Cardiac muscle cell (in vitro differentiated cells and primary cell): ENCODE results near the gene TRAF1. TPM values are rescaled to one million over a fixed set of nuclear protein-coding genes. Genes with fewer than 3 reads are reported as not detected.

Source experiments
- DNase-seq, 2 donors: peaks; one replicate each; pipeline versions ENCODE4 v3.0.0 to v3.0.0-alpha.2; 2010 to 2017; ENCODE audit warnings: low read depth in 1 of 2, low spot score in 1 of 2
- H3K27ac ChIP-seq: fragments of 200-600 bp; sonication (generic); 2 replicates; pipeline ENCODE4 v1.5.1; 2016
- H3K27me3 ChIP-seq: fragments of 200-600 bp; sonication (generic); 2 replicates; pipeline ENCODE4 v1.6.0; 2016; ENCODE audit warnings: control low read depth
- H3K36me3 ChIP-seq: fragments of 200-600 bp; sonication (generic); 2 replicates; pipeline ENCODE4 v1.5.1; 2016; ENCODE audit warnings: control low read depth
- H3K4me1 ChIP-seq: fragments of 200-600 bp; sonication (generic); 2 replicates; pipeline ENCODE4 v1.8.1; 2017; ENCODE audit warnings: low read depth, mild to moderate bottlenecking, mixed run types
- H3K4me3 ChIP-seq: fragments of 200-600 bp; sonication (generic); 2 replicates; pipeline ENCODE4 v1.5.1; 2016; ENCODE audit warnings: mild to moderate bottlenecking
- H3K9me3 ChIP-seq: fragments of 200-600 bp; sonication (generic); 2 replicates; pipeline ENCODE4 v1.5.1; 2017; ENCODE audit warnings: low read depth, mild to moderate bottlenecking, control low read depth
- CTCF ChIP-seq: IDR thresholded peaks from 2 replicates; pipeline ENCODE4 v1.5.1; 2012; ENCODE audit warnings: low read depth, mild to moderate bottlenecking, low read length
- polyA plus RNA-seq: library from polyadenylated mRNA; unstranded; fragments of >200 nt; fragmentation: Nextera tagmentation; extraction: Ambion mirVana; gene quantifications from 2 replicates; pipeline ENCODE4 v1.2.1, GENCODE V29; 2016
- total RNA-seq: library from RNA; depleted of rRNA; stranded (reverse); fragments of >200 nt; gene quantifications from 2 replicates; pipeline ENCODE4 v1.2.3, GENCODE V29; 2016

TRAF1 gene
- total and polyA plus RNA-seq, 2 experiments from 2014 or later, result 3.5 to 7.5 TPM

GRCh38 chr9:120891245-120891883, 35.2 kb downstream of the TRAF1 start:
- no peak for TF ChIP-seq CTCF
- no peak overlapping the region for H3K27ac ChIP-seq

DNA sequence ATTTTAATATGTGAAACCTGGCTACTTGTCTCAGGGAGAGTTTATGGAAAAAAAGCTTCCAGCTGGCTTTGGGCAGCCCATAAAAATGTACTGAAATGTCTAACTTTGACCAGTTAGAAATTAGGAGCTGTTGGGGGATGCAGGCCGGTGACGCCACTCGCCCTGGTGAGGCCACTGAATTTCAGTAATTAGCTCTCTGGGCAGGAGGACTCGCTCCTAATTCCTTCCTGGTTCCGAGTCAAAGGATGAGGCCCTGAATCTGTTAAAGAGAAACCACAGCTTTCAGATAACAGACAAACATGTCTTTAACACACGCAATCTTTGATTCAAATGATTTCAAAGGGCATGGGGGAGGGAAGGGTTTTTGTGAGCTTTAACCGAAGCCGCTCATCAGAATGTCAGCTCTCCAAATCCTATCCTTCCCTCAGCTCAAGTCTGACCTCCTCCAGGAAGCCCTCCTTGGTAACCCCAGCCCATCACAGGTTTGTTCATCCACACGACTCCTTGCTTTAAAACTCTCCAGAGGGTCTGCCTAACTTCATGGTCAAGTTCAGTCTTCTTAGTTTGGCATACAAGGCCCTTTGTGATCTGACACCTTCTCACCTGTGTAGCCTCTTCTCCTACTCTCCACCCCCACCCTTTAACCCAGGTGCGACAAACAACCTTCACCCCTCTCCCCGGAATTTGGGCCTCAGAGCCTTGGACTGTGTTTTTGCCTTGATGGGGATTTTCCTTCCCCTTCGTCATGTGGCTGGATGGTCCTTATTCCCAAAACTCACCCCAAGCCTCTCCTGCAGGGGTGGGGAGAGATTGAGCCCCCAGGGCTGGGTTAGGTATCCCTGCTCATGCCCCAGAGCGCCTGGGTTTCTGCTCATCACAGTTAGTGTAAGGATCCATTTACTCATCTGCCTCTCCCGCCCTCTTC, 36.0 kb downstream of the TRAF1 start:
- H3K27me3 ChIP-seq, result no peaks in the 10 kb centered on the region
- H3K4me3 ChIP-seq, result no peak overlapping the region
- TF ChIP-seq CTCF, result no peak
- DNase-seq, result peak in 1 of 2 donors; percentile 56
- peaks cover 7% of the 10 kb centered on the region for H3K4me1 ChIP-seq
- no peak overlapping the region for H3K27ac ChIP-seq
- H3K36me3 ChIP-seq, result no peaks in the 10 kb centered on the region
- no peaks in the 10 kb centered on the region for H3K9me3 ChIP-seq

More at GRCh38 chr9:120891245-120891883, 35.2 kb downstream of the TRAF1 start:
- no peaks in the 10 kb centered on the region for H3K9me3 ChIP-seq
- no peaks in the 10 kb centered on the region for H3K4me1 ChIP-seq
- H3K4me3 ChIP-seq, result no peak overlapping the region
- no peaks in the 10 kb centered on the region for H3K27me3 ChIP-seq
- DNase-seq, result no peak
- no peaks in the 10 kb centered on the region for H3K36me3 ChIP-seq

DNA sequence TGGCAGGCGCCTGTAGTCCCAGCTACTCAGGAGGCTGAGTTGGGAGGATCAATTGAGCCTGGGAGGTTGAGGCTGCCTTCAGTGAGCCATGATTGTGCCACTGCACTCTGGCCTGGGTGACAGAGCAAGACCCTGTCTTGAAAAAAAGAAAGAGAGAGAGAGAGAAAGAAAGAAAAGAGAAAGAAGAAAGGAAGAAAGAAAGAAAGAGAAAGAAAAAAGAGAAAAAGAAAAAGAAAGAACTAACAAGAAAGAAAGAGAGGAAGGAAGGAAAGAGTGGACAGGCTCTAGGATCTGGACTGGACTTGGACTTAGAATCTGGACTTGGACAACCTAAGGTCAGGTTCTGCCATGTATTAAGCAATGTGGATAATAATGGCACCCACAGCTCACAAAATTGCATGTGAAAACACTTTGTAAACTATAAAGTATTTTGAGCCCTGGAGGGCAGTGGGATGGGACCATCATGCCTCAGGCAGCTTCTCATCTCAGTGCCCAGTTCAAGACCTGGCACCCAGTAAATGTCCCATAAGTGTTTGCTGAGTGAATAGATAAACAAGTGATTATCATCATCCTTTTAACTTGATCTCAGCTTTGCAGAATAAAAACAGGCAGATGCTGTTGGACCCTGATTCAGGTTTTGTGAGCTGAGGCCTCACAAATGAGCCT, 36.9 kb downstream of the TRAF1 start:
- Histone ChIP-seq H3K36me3 (no peaks in the 10 kb centered on the region), H3K27ac (no peak overlapping the region), H3K27me3 (no peaks in the 10 kb centered on the region), H3K4me3 (no peak overlapping the region), H3K9me3 (no peaks in the 10 kb centered on the region), H3K4me1 (peaks cover 8% of the 10 kb centered on the region)
- no peak for DNase-seq
- no peak for TF ChIP-seq CTCF

DNA sequence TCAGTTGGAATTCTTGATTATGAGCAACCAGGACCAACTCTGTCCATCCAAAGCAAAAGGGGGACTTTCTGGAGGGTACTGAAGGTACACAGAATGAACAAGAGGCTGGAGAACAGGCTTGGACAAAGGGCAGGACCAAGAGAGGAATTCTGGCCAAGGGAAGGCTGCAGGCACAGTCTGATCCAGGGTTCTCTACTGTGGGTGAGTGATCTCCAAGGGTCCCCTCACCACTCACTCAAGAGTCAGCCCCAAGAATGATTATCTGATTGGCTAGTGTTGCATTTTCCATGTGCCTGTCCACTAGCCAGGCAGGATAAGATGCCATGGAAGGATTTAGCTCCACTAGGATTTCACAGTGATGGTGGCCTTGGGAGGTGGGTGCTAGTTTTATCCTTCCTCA, 38.0 kb downstream of the TRAF1 start:
- H3K4me1 ChIP-seq, result peaks cover 8% of the 10 kb centered on the region
- H3K27ac ChIP-seq, result no peak overlapping the region
- no peaks in the 10 kb centered on the region for H3K9me3 ChIP-seq
- no peaks in the 10 kb centered on the region for H3K27me3 ChIP-seq
- no peak for DNase-seq
- H3K36me3 ChIP-seq, result no peaks in the 10 kb centered on the region
- H3K4me3 ChIP-seq, result no peak overlapping the region
- TF ChIP-seq CTCF, result no peak

GRCh38 chr9:120886490-120886967, 40.1 kb downstream of the TRAF1 start:
- H3K27ac ChIP-seq, result no peak overlapping the region
- peaks cover 8% of the 10 kb centered on the region for H3K4me1 ChIP-seq
- DNase-seq, result peak in 1 of 2 donors; percentile 49
- no peaks in the 10 kb centered on the region for H3K36me3 ChIP-seq
- H3K4me3 ChIP-seq, result no peak overlapping the region
- TF ChIP-seq CTCF, result no peak
- no peaks in the 10 kb centered on the region for H3K9me3 ChIP-seq
- H3K27me3 ChIP-seq, result no peaks in the 10 kb centered on the region
